GM21526 (cell line): ENCODE data around the gene TMEM163.
"Not testable (repeated sequence)": the region's sequence is repeated elsewhere in the genome, so short reads cannot be mapped to it uniquely, and the experiment has no call there.

Experiments
- ATAC-seq: cut with Tn5 transposase; IDR thresholded peaks from one replicate; pipeline ENCODE4 v1.9.1; 2021; ENCODE audit warnings: moderate library complexity; ENCODE audit not compliant: unreplicated experiment, low FRiP score

Gene TMEM163

GRCh38 chr2:134501476-134502091 is 217.2 kb downstream of the TMEM163 start:
- no peak for ATAC-seq

DNA sequence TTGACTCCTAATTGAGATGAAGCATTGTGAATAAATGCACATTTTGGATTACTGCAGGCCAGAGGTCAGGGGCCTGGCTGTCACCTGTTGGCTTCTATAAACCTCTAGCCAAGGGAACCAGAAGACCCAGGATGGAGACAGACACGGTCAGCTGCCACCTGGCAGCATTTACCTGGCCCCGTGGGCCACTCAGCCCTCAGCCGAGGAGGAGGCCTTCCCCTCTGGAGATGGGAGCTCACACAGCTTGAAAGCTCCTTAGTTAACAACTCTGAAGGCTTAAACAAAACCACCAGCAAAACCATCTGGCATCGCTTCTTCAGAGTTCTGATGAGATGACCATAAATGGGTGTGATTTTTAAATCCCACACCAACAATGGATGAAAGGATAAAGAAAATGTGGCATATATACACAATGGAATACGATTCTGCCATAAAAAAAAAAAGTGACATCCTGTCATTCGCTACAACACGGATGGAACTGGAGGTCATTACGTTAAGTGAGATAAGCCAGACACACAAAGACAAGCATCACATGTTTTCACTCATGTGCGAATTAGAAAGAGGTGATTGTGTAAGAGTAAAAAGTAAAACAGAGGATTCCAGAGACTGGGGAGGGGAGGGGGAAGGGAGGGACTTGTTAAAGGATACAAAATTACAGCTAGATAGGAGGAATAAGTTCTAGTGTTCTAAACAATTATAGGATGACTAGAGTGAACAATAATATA is 218.4 kb downstream of the TMEM163 start:
- no peak for ATAC-seq

- no peak for ATAC-seq
These were observed 219.4 kb downstream of the TMEM163 start for GRCh38 chr2:134499307-134499926.

DNA sequence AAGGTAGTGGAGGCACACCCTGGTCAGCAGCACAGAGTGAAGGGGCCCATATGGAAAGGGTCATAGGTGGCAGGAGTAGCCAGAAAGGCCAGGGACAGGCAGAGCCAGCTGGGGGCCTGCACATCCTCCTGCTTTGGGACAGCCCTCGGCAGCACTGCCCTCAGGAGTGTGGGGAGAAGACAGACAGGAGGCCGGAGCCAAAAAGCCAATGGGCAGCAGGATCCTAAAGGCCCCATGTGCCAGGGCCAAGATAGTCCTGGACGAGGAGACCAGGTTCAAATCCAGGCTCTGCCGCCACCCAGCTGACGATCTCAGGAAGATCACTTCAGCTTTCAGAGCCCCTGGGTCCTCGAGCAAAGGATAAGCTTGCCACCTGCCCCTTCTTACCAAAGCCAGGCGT is 220.1 kb downstream of the TMEM163 start:
- ATAC-seq, result no peak

DNA sequence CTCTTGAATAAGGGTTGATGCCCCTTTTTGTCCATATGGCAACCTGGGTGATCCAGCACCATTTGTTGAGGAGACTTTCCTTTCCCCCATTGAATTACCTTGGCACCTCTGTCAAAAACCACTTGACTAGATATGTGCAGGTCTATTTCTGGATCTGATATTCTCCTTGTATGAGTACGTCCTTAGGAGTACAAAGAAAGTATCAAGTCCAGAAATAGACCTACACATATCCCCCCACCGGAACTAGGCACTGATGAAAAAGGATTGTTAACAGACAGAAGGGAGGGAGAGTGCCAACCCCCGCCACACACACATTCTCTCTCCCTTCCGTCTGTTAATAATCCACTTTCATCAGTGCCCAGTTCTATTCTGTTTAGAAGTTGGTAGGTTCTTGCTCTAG is 225.0 kb downstream of the TMEM163 start:
- ATAC-seq, result no peak

DNA sequence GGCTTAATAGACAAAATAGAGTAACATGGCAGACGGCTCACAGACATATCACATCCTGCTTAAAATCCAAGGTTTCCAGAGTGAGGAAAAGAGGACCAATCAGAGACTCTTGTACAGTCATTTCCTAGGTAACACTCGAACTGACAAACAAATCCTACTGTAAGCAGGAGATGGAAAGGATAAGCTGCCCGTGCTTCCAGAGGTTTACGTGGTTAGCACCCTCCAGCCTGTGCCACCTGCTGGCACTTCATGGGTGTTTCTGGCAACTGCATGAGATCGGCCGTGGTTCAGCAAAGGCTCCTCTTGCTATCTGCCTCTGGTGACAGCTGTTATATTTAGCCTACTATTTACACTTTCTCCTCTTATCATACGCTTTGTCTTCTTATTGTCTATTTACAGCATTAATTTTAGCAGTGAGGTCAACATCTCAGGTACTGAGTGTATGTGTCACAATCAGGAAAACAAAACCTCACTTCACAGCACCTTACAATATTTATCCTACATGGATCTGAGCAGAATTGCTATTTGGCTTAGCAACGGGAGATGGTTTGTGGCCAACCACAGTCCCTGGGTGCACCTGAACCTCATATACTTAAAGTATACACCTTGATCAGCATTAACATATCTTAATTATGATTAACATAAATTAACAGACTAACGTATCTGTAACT is 226.9 kb downstream of the TMEM163 start:
- ATAC-seq, result no peak

GRCh38 chr2:134491022-134491421 is 227.8 kb downstream of the TMEM163 start:
- ATAC-seq, result no peak

DNA sequence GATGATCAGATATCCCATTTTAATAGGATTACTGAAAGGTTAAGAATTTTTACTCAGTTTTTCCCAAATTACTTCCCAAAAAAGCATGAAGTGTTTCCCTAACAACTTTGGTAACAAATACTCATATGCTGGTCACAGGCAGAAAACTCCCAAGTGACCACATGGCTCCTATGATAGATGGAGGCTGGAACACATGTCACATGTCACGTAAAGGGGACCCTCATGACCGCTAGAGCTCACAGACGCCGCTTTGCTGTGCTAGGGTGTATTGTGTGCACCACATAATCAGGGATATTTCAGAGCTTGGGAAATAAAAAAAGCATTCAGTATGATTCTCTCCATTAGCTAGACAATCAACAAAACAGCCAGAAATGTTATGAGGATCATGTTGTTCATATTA is 228.2 kb downstream of the TMEM163 start:
- ATAC-seq, result no peak

DNA sequence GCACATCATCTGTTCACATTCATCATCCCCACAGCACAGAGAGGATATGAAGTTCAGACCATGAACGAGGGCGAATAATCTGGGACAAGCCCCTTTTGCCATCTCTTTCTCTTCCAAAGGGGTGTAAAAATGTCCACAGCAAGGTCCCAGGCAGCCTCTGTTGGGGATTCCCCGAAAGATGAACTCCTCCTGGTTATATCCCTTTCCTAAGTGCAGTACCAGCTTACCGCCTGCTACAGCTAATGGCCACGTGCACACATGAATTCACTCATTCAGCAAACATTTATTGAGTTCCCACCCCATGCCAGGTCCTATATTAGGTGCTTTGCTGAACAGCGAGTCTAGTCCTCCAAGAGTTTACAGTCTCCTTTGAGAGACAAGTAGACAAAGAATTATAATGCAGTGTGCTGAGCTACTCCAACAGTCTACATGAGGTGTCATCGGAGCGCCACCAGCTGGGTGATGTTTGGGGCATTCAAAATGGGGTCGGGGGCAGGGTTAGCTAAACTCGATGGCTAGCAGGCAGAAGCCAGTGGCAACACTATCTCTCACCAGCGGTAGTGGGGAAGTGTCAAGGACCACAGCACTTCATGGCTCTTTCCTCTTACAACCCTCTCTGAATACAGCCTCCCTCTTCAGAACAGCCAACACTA is 228.9 kb downstream of the TMEM163 start:
- no peak for ATAC-seq

DNA sequence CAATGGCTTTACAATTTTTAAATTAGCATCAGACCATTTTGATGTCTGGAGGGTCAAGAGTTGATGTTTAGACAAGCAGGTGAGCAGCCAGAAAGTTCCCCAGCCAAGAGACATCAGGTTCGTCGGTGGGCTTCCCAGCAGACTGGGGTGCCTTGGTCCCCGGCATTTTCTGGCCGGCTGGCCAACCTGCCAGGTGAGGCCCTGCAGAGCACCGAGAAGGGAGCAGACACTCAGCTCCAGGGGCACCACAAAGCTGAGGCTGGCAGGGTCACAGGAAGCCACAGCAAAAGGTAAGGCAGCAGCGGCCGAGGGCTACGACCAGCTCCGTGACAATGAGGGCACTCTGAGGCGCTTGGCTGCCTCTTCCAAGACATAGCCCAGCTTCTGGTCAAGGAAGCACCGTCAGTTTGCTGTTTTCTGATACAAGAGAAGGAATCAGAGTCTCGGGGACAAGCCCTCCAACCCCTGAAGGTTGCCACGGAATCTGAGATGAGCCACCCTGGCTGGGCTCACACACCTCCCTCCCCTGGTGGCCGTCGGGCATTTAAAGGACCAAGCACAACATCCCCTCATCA is 235.9 kb downstream of the TMEM163 start:
- ATAC-seq, result no peak

- no peak for ATAC-seq
These were observed 236.6 kb downstream of the TMEM163 start for GRCh38 chr2:134482131-134482723.

DNA sequence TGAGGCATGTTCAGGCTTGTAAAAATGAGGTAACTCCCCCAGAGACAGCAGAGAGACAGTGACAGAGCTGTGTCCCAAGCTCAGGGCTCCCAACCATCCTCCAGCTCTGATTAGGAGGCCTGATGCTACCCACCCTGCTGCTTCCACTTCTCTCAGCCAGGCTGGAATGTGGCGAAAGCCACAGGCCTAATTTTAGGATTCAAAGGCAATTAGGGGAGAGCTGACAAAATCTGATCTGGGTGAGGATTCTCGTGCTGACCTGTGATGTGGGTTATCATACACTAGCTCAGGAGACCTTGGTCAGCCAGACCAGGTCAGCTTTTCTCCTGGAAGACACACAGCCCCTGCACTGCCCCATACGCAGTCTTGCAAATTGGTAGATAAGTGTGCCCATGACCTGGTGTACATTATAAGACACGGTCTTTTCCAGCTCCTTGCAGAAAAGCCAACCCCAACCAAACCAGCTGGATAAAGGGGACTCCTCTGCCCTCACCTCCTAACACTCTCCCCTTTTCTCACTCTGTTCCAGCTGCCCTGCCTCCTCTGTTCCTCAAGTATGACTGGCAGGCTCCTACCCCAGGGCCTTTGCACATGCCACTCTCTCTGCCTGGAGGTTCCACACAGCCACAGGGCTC is 239.0 kb downstream of the TMEM163 start:
- no peak for ATAC-seq

- not testable (repeated sequence) for ATAC-seq
These were observed 241.8 kb downstream of the TMEM163 start for GRCh38 chr2:134476982-134477381.

DNA sequence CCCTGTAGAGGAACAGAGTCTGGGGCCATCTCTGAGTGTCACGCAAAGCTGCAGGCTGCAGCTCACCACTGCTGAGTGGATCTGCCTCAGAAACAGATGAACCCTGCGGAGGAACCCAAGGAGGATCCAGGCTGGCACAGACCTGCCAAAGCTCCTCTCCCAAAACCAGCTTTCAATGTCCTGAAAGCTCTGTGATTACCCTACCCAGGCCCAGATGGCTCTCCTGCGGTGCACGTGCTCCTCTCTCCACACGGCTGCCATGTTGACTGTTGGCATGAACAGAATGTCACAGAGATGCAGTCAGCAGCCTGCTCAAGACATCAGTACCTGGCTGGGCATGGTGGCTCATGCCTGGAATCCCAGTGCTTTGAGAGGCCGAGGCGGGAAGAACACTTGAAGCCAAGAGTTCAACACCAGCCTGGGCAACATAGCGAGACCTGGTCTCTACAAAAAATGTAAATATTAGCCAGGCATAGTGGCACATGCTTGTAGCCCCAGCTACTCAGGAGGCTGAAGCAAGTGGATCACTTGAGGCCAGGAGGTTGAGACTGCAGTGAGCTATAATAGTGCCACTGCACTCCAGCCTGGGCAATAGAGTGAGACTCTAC is 248.1 kb downstream of the TMEM163 start:
- no peak for ATAC-seq

DNA sequence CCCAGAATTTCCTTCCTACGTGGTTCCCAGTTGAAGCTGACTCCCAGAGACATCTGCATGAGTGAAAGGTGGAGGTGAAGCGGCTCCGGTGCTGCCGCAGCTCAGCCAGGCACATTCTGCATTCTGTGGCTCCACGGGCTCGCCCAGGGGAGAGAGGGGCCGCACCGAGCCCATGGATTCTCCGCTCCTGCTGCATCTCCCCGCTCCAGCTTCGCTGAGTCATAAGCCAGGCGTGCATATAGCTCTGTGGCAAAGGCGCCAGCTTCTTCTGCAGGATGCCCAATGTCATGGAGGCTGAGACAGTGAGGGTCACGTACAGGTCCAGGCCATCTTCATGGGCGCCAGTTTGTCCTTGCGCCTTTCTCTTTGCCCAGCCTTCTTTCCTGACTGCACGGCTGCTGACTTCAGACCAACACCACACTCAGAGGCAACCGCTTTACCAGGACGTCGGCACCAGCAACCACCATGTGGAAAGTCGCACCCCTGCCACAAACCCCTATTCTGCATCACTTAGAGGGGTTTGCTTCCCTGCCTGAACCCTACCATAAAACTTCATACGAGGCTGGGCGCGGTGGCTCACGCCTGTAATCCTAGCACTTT is 249.2 kb downstream of the TMEM163 start:
- ATAC-seq, result no peak

DNA sequence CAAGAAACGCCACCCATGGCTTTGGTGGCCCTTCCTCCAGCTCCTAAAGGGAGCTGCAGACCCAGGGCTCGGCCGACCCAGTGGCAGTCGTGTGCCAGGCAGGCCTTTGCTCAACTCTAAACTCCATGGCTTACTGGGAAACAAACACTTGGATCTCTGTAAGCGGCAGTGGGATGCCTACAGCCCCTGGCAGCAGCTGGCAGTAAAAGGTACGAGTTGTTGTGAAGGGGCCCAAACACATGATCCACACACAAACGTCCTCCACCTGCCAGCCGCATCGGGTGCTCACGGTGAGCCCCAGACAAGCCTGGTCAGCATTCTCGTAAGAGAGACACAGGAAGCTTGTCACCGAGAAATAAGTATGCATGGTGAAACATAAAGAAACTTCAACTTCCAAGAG is 250.0 kb downstream of the TMEM163 start:
- no peak for ATAC-seq

DNA sequence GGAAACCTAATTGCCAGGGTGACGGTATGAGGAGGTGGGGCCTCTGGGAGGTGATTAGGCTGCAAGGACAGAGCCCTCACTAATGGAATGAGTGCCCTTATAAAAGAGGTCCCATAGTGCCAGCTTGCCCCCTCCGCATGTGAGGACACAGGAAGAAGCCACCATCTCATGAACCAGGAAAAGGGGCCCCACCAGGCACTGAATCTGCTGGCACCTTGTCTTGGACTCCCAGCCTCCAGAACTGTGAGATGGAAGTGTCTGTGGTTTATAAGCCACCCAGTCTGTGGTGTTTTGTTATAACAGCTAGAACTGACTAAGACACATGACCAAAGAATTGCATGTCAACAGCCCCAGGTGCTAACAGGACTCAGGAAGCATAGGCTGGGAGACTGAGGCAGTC is 250.6 kb downstream of the TMEM163 start:
- no peak for ATAC-seq

DNA sequence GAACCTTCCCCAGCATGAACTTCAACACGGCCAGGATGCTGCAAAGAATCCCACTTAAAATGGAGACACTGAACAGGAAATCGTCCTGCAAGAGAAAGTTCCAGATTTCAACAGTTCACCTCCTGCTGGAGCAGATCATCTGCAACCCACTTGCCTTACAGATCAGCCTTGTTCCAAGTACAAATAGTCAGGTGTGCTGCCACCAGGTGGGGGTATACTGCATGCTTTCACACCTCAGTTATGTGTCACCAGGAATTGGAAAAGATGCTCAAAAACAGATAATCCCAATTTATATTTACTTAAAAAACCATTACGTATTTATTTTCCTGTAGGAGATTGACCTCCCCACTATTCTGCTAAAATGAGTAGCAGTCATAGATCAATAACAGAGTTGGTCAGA is 252.7 kb downstream of the TMEM163 start:
- ATAC-seq, result peak; percentile 61
